Upper lobe of left lung (tissue), 6 donors: ENCODE measurements around the gene TMEM108. TPM values are rescaled to one million over a fixed set of nuclear protein-coding genes. Genes with fewer than 3 reads are reported as not detected.

Experiments
- ATAC-seq, 2 donors: fragments of 200-7000 bp; cut with Tn5 transposase; one replicate each; pipeline ENCODE4 v1.9.1; 2022; ENCODE audit warnings: mild to moderate bottlenecking in 2 of 2, moderate library complexity in 2 of 2; ENCODE audit not compliant: low FRiP score in 2 of 2
- DNase-seq, 2 donors: peaks; one replicate each; pipeline ENCODE4 v3.0.0-alpha.2; 2019 to 2020
- H3K27ac ChIP-seq, 4 donors: fragments of 200-600 bp; sonication (generic); one replicate each; pipeline ENCODE4 v1.5.1; 2016 to 2019
- H3K27me3 ChIP-seq, 4 donors: fragments of 200-600 bp; sonication (generic); one replicate each; pipeline ENCODE4 v1.5.1; 2017 to 2019
- H3K36me3 ChIP-seq, 4 donors: fragments of 200-600 bp; sonication (generic); one replicate each; pipeline ENCODE4 v1.5.1; 2016 to 2019
- H3K4me1 ChIP-seq, 4 donors: fragments of 200-600 bp; sonication (generic); one replicate each; pipeline ENCODE4 v1.5.1; 2018 to 2019
- H3K4me3 ChIP-seq, 4 donors: fragments of 200-600 bp; sonication (generic); one replicate each; pipeline ENCODE4 v1.5.1; 2017 to 2019; ENCODE audit warnings: mild to moderate bottlenecking in 2 of 4, moderate library complexity in 1 of 4
- H3K9me3 ChIP-seq, 4 donors: fragments of 200-600 bp; sonication (generic); one replicate each; pipeline ENCODE4 v1.5.1; 2018 to 2019
- CTCF ChIP-seq, 6 experiments: fragments of 450-650 bp in 4 of 6; fragments of 200-600 bp in 2 of 6; sonication (generic) in 2 of 6; IDR thresholded peaks; one replicate each; pipeline ENCODE4 v1.5.1; 2016 to 2019; ENCODE audit warnings: antibody characterized with exemption in 6 of 6
- EP300 ChIP-seq, 4 donors: sonication (generic); formaldehyde crosslinking; IDR thresholded peaks; one replicate each; pipeline ENCODE4 v1.5.1; 2017; ENCODE audit warnings: antibody characterized with exemption in 4 of 4, control low read depth in 2 of 4
- POLR2A ChIP-seq, 4 donors: fragments of 450-650 bp; IDR thresholded peaks; one replicate each; pipeline ENCODE4 v1.5.1; 2016 to 2017; ENCODE audit warnings: antibody characterized with exemption in 4 of 4, mild to moderate bottlenecking in 2 of 4
- POLR2AphosphoS5 ChIP-seq, 2 donors: sonication (generic); formaldehyde crosslinking; IDR thresholded peaks; one replicate each; pipeline ENCODE4 v1.5.1; 2017; ENCODE audit warnings: antibody characterized with exemption in 2 of 2
- WGBS, 2 donors: methylation state at CpG; one replicate each; pipeline ENCODE4 v1.1.5; 2017 to 2018; 5-methylcytosine and 5-hydroxymethylcytosine counted together
- total RNA-seq, 6 donors: library from RNA; depleted of rRNA in 4 of 6; stranded (reverse); fragments of >200 nt in 4 of 6; gene quantifications; one replicate each; pipeline versions ENCODE4 v1.1.0 to v1.2.1, GENCODE V29; 2016 to 2021
- donor health status: DM: no; HTN: no; CAD: no; lungs with moderate emphysema.
- donor health status: DM: no; HTN: yes; CAD: no; lungs with severe emphysema.

The TMEM108 gene
- total RNA-seq, 6 donors from 2014 or later, result 3.1 to 13.0 (median 7.9) TPM

DNA sequence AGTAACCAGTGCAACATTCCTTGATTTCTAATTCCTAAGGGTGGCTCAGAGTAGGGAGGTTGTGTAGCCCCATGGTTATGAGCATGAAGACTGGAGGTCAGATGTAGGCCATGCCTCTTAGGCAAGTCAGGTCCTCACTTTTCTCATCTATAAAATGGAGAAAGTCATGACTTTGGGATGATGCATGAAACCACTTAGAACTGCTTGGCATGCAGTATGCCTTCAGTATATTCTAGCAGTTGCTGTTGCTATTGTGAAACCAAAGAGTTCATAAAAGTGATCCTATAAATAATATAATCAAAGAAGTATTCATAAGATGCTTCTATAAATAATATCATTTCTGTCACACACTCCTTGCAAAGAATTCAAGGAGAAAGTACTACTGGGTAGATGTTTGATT lies 65.5 kb downstream of the TMEM108 start:
- Histone ChIP-seq H3K27me3 (no peaks in the 10 kb centered on the region), H3K9me3 (no peaks in the 10 kb centered on the region), H3K36me3 (no peaks in the 10 kb centered on the region), H3K4me1 (peaks cover 0 to 4% (median 0%) of the 10 kb centered on the region in 4 donors), H3K27ac (no peak overlapping the region), H3K4me3 (no peak overlapping the region)
- no peak for ATAC-seq
- no peak for TF ChIP-seq POLR2AphosphoS5 (IDR thresholded peaks at IDR 0.05)
- TF ChIP-seq CTCF (IDR thresholded peaks at IDR 0.05), result no peak
- no peak for TF ChIP-seq POLR2A (IDR thresholded peaks at IDR 0.05)
- TF ChIP-seq EP300 (IDR thresholded peaks at IDR 0.05), result no peak
- DNase-seq, result no peak

GRCh38 chr3:133106169-133106568 lies 68.0 kb downstream of the TMEM108 start:
- no peaks in the 10 kb centered on the region for H3K27me3 ChIP-seq
- no peaks in the 10 kb centered on the region for H3K9me3 ChIP-seq
- DNase-seq (no peak), ATAC-seq (no peak)
- H3K36me3 ChIP-seq, result no peaks in the 10 kb centered on the region
- H3K27ac ChIP-seq, result no peak overlapping the region
- H3K4me3 ChIP-seq, result no peak overlapping the region
- H3K4me1 ChIP-seq, result peaks cover 0 to 4% (median 0%) of the 10 kb centered on the region in 4 donors
- TF ChIP-seq POLR2AphosphoS5 (IDR thresholded peaks at IDR 0.05) (no peak), EP300 (IDR thresholded peaks at IDR 0.05) (no peak), CTCF (IDR thresholded peaks at IDR 0.05) (no peak), POLR2A (IDR thresholded peaks at IDR 0.05) (no peak)
- 67 to 72% methylated on average over 1 of the region's 1 CpG for WGBS, 2 donors

DNA sequence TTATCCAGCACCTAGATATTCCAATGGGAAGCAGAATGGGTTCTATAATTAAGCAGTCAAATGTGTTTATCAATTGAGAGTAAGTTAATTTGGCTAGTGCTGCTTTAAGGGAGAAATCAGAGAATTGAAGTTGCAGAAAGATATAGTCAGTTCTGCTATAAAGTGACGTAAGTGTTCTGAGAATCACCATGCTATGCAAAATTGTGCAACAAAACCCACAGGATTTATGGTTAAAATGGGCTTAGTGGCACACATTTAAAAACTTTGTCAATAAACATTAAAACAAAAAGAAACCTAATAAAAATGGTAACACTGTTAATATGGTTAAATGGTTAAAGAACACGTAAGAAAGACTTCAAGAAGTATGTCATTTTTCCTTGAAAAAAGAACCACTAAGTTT lies 74.5 kb downstream of the TMEM108 start:
- ATAC-seq, result no peak
- 72 to 80% methylated on average over 2 of the region's 2 CpGs for WGBS, 2 donors
- no peaks in the 10 kb centered on the region for H3K27me3 ChIP-seq
- no peak for TF ChIP-seq EP300 (IDR thresholded peaks at IDR 0.05)
- no peak for TF ChIP-seq CTCF (IDR thresholded peaks at IDR 0.05)
- no peak for TF ChIP-seq POLR2AphosphoS5 (IDR thresholded peaks at IDR 0.05)
- TF ChIP-seq POLR2A (IDR thresholded peaks at IDR 0.05), result no peak
- H3K9me3 ChIP-seq, result no peaks in the 10 kb centered on the region
- no peaks in the 10 kb centered on the region for H3K4me1 ChIP-seq
- no peak overlapping the region for H3K27ac ChIP-seq
- no peaks in the 10 kb centered on the region for H3K36me3 ChIP-seq
- no peak for DNase-seq
- H3K4me3 ChIP-seq, result no peak overlapping the region

- no peak for TF ChIP-seq CTCF (IDR thresholded peaks at IDR 0.05)
- TF ChIP-seq POLR2AphosphoS5 (IDR thresholded peaks at IDR 0.05), result no peak
- TF ChIP-seq EP300 (IDR thresholded peaks at IDR 0.05), result no peak
- no peak for TF ChIP-seq POLR2A (IDR thresholded peaks at IDR 0.05)
- Histone ChIP-seq H3K27me3 (no peaks in the 10 kb centered on the region), H3K4me1 (no peaks in the 10 kb centered on the region), H3K9me3 (no peaks in the 10 kb centered on the region), H3K27ac (no peak overlapping the region), H3K36me3 (no peaks in the 10 kb centered on the region), H3K4me3 (no peak overlapping the region)
- ATAC-seq (no peak), DNase-seq (no peak)
- 73 to 79% methylated on average over 3 of the region's 3 CpGs for WGBS, 2 donors
Observed at GRCh38 chr3:133113526-133113925, 75.3 kb downstream of the TMEM108 start.

DNA sequence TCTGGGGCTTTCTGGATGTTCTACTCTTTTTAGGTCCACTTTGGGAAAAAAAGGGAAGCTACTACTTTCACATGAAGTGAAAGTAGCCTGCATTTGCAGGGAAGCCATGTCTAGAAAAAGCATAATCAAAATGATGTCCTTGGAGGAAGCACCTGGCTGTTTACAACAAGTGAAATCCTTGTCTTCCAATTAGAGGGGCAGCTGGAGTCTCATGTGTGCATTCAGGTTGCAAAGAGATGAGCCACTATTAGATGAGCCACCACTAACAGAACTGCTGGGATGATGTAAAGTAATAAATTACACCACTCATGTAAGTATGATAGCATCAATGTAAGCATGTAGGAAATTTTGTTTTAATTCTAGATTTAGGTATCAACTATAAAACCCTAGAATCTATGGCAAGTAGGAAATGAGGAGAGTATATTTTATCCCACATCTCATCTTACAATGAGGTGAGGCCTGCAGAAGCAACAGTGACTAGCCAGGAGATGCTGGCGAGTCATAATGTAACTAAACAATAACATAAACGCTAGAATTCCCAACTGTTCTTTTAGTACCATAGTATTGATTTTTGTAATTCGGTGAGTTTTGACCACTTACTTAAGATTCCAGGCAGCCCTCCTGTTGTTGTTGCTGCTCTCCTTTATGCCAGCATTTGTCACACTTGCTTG lies 75.9 kb downstream of the TMEM108 start:
- ATAC-seq (no peak), DNase-seq (no peak)
- WGBS, 2 donors, result 86 to 98% methylated on average over 3 of the region's 3 CpGs
- no peak for TF ChIP-seq EP300 (IDR thresholded peaks at IDR 0.05)
- no peak for TF ChIP-seq POLR2AphosphoS5 (IDR thresholded peaks at IDR 0.05)
- TF ChIP-seq CTCF (IDR thresholded peaks at IDR 0.05), result no peak
- no peak for TF ChIP-seq POLR2A (IDR thresholded peaks at IDR 0.05)
- Histone ChIP-seq H3K4me3 (no peak overlapping the region), H3K36me3 (no peaks in the 10 kb centered on the region), H3K4me1 (no peaks in the 10 kb centered on the region), H3K9me3 (no peaks in the 10 kb centered on the region), H3K27me3 (no peaks in the 10 kb centered on the region), H3K27ac (peak overlapping the region in 1 of 4 donors; percentile 4)
